CD4-positive, alpha-beta T cell treated with Interleukin-21 for 1 hour (primary cell): ENCODE data around the gene RNF141.

Experiments
- DNase-seq: peaks from one replicate; pipeline ENCODE4 v3.0.0-alpha.2; 2020

Gene RNF141

DNA sequence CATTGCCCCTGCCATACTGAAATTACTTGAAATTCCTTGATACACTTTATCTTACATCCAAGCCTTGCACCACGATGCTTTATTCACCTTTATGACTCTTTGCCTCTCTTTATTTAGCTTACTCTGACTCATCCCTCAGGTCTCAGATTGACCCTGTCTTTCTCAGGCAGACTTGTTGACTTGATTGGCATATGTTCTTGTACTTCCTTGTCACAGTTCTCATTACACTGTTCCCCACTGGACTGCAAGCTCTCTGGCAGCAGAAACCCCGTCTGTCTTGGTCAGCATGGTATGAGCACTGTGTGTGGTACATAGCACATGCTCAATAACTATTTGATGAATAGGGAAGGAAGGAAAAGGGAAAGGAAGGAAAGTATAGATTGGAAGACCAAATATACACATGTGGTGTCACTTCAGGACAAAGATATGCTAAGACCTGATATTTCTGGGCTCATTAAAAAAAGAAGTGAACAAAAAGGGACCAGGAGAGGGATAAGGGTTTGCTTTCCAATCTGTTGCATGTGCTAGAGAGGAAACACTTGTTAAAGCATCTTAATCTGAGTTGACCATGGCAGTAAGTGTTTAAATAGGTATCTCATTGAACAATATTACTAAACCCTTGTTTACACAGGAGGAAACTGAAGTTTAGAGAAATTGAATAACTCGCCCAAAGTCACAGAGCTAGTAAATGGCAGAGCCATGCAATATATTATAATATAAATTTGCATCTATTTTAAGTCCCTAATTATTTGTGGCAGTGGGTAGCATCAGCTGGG lies 20.2 kb upstream of the RNF141 start:
- no peak for DNase-seq

DNA sequence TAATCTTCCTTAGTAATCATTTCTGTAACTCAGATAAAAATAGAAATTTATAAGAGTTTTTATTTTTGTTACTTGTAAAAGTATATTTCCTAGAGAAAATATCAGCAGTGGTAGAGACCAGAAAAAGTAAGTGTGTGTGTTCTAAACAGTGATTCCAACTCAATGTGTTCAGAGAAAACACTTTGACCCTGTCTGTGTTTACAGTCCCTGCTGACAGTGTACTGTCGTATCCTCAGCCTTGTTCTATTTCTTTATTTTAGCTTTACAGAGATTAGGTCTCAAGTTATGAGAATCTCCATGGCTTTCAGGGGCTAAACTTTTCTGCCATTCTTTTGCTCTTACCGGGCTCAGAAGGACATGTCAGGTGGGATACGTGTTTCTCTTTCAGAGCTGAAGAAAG lies 17.3 kb upstream of the RNF141 start:
- no peak for DNase-seq

DNA sequence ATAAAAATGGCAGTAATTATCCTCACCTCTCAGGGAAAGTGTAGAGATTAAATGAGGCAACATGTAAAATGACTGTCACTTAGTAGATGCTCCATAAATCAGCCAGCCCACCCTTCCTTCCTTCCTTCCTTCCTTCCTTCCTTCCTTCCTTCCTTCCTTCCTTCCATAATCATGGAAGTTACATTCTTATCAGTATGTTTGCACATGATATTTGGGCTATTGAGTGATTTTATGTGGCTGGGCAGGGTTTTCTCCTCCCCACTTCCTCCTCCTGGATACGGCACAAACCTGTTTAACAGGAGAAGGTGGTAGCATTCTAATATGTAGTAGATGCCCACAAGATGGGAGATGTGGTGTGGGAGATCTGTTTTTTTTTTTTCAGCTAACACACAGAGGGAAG lies 15.6 kb upstream of the RNF141 start:
- DNase-seq: no peak

DNA sequence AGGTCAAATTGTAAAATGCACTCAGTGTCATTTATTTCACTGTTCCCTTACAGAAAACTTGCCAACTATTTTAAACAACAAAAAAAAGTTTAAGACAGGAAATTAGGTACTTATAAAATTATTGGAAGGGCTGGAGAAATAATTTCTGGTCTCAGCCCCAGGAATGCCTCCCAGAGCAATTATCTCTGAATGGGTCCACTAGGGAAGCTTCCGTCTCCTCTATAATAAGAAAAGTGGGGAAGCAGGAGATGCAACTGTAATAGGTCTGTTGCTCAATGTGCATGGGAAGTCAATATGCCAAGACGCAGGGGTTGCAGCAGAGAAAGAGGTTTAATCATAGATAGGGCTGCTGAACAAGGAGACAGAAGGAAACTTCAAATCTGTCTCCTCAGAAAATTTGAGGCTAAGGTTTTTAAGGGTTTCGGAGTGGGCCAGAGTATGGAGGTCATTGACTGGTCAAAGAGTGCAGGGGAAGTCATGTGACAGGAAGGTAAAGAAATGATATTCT lies 10.9 kb upstream of the RNF141 start:
- DNase-seq: no peak

DNA sequence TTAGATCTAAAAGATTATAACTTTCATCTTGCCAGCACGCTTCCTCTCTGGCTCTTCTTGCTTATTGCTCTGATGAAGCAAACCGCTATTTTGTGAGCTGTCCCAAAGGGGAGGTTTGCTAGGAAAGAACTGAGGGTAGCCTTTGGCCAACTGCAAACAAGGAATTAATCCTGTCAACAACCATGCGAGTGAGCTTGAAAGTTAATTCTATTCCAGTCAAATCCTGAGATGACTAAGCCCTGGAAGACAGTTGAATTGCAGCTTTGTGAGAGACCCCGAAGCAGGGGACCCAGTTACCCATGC lies 10.3 kb upstream of the RNF141 start:
- DNase-seq: no peak

DNA sequence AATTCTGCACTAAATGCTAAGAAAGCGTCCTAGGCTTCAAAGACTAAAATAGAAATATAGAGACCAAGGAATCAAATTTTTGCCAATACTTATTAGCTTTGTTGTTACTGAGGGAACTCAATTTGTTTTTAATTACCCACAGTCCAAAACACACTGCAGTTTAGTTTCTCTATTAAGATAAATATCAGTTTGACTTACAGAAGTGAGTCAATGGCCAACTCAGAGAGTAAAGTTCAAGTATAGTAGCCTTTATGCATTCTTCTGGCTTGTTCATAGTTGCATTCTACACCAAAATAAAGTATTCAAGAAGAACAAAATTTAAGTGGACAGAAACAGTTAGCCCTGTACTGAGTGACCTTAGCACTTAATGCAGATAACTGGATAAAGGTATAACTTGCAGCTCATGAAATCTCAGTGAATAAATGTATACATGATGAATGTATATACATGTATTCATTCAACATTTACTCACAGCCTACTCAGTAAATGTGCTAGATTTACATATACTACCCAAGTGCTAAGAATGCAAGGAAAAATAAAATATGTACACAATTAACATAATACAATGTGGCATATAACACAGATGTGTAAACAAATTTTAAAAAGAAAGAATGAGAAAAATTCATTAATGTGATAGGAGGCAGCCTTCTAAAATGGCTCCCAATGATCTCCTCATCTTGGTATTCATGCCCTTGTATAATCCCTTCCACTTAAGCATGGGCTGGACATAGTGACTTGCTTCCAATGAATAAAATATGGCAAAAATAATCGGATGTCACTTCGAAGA lies 9.7 kb upstream of the RNF141 start:
- no peak for DNase-seq

DNA sequence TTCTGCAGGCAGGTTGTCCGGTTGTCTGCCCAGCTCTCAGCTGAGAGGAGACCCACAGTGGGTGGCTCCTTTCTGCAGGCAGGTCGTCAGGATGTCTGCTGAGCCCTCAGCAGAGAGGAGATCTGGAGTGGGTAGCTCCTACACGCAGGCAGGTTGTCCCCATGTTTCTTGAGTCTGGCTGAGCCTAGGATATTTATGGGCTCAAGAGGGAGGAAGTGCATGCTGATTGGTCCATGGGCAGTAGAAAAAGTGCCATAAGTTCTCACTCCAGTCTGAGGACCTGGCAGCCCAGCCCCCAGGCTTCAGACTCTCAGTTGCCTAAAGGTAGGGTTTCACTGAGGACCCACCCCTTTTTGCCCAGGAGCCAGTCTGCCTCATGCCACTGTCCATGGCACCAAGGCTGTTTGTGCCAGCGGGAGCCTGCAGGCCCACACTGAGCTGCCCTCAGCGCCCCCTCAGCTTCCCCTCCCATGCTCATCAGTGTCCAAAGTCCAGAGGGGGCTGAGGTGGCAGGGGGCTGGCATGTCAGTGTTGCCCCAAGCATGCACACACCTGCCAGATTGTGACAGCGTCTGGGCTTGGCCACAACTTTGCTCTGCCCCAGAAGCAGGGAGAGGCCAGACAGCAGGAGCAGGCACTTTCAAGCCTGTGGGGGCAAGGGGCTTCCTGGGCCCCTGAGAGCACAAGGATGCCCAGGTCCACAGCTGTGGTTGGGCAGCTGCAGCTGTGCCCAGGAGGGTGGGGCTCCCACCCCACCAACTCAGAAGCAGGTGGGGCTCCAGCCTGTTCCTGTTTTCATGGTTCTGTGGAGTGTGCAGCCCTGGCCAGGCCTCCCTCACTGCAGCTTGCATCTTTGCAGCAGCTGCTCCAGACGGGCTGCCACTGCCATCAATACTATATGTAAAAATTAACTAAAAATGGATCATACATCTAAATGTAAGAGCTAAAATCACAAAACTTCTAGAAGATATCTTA lies 3.8 kb upstream of the RNF141 start:
- DNase-seq: no peak

DNA sequence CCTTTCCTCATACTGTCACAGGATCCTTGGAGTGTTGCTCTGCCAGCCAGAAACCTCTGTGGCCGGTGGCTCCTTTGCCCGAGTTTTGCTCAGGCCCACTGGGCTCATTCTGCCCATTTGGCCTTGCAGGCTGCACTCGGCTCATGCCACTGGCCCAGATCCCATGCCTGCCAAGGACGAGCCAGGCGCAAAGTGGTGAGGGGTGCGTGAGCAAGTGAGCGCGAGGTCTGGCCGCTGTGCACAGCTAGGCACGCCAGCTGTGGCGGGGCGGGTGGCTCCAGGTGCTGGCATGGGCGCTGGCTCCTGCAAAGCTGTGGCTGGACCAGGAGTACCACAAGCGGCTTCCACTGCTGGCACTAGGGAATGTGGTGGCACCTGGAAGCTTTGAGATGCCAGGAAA lies 2.8 kb upstream of the RNF141 start:
- DNase-seq: no peak

DNA sequence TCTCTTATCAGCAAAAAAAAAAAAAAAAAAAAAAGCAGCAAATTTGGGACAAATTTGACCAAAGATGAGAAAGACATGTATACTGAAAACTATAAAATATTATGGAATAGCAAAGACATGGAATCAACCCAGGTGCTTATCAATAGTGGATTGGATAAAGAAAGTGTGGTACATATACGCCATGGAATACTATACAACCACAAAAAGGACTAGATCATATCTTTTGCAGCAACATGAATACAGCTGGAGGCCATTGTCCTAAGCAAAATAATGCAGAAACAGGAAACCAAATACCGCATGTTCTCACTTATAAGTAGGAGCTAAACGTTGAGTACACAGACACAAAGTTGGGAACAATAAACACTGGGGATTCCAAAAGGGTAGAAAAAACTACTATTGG lies 1.8 kb upstream of the RNF141 start:
- DNase-seq: no peak

DNA sequence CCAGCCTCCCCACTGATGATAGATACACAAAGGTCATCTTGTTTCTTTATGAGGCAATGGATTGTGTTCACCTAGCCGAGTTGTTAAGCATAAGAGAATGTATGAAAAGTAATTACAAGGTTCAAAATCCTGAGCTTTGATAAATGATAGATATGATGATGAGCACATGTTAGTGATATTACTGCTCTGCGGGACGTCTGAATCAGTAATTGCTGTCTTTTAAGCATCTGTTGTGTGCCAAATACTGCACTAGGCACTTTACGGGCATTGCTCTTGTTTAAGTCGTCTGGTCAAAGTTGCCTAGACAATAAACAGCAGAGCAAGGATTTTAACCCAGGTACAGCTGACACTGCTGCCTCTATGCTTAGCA lies 559 bp upstream of the RNF141 start:
- DNase-seq: no peak

DNA sequence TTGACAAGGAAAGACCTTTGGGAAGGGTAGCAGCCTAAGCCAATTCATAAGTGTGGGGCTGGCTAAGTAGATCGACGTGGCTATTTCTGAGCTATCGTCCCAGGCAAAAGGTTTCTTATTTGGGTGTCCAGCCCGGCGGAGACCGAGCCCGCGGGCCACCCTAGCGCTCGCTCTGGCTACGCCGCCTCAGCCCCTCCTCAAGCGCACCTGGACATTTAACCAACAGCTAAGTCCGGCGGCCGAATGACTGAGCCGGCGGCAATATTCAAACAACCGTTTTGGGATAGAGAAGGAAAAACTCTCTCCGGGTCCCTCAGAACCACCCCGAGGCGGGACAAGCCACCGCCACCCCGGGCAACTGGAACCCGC lies 457 bp downstream of the RNF141 start:
- DNase-seq: no peak

DNA sequence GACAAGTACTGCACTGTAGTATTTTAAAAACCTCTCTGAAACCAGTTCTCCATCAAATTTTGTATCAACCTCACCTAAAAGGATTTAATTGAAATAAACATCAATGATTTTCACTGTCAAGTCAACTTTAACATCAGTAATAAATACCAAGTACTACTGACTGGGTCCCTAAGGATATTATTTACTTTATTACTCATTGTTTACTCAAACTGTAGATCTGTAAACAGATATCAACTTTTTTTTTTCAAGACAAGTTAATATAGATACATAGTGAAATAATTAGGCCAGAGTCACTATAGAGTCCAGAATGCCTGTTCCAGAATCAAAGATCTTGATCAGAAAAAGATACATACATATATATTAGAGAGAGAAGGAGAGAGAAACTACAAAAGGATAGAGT lies 1.6 kb downstream of the RNF141 start:
- no peak for DNase-seq

DNA sequence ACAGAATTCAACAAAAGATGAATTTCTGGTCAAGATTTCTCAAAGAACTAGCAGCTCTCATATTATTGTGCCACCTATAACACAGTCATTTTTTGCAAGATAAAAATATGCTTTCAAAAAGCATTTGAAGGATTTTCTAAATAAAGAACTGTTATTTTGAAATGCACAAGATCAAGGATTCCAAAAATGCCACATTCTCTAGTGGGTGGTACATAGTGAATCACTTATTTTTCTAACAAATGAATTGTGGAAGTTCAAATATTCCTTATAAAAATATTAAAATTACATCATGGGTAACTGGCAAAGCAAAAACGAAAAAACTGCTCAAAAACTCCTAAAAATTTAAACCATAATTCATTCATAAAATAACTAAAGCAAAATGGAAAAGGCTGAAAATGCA lies 2.1 kb downstream of the RNF141 start:
- DNase-seq: no peak

DNA sequence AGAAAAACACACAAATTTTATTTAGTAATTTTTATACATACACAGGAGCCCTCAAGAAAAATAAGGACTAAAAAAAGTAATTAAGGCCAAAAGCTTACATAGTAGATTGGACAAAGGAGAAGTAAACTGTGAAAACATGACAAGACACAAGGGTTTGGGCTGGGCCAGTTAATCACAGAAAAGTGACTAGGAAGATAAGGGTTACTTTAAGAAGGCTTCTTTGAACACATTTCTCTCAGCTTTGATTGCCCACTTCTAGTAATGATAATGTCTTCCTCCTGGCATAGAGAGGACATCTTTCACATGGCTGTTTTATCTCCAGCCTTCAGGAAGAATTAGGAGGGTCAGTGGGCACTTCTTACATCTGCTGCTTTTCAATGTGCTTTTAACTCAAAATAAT lies 3.4 kb downstream of the RNF141 start:
- no peak for DNase-seq

DNA sequence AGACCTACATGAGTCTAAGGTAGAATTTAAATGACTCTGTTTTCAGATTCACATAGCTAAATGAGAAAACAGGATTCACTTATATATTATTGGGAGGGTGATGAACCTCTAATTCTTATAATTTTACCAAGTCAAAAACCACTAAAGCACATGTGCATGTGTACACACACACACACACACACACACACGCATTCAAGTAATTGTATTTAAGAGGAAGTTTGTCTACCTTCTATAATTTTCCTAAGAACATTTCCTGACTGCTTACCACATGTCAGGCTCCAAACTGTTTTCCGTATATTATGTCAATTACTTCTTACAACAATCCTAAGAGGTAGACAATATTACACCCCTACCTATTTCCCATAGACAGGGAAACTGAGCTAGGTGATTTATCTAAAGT lies 6.7 kb downstream of the RNF141 start:
- no peak for DNase-seq

DNA sequence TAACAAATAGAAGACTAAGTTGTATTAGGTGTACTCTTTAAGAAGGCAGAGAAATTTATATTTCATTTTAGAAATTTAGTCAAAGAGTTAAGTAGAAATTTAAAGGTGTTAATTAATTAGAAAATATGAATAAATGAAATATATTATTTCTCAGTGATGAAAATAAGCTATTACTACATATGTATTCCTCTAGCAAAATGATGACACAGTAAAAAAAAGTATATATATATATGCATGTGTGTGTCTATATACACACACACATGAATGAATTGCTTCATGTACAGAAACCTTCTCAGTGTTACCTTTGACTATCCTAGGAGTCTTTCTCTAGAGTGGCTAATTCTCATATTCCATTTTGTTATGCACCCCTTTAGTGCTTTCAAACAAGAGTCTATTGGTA lies 7.7 kb downstream of the RNF141 start:
- DNase-seq: no peak

DNA sequence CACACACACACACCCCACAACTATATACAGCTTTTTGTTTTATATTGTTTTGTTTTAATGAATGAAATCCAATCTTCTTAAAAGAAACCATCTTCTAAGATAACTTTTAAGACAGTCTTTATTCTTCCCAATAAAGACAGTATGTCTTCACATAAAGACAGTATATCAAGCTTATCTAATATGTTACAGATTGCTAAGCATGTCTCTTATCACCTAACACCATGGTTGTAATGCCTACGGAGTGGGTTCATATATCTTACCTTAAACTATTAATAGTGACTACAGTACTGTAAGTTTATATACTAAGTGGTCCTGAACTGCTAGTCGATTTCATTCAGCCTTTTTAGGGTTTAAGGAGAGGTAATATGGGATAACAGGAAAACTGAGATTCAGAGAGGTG lies 8.5 kb downstream of the RNF141 start:
- no peak for DNase-seq

DNA sequence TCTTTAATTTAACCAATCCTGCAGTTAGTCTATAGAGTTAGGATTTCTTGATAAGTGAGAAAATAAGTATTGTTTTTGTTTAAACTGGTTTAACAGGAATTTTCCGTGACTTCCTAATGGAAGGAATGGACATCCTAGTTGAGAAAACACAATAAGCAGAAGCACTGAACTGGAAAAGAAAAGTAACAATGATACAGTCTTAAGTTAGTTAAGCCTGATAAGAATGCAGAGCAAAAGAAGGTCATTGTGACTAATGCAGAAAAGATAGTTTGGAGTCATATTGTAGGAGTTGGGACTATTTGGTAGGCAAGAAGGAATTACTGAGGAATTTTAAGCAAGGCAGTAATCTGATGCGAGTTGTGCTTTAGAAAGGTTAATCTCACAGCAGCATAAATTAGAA lies 11.7 kb downstream of the RNF141 start:
- no peak for DNase-seq

DNA sequence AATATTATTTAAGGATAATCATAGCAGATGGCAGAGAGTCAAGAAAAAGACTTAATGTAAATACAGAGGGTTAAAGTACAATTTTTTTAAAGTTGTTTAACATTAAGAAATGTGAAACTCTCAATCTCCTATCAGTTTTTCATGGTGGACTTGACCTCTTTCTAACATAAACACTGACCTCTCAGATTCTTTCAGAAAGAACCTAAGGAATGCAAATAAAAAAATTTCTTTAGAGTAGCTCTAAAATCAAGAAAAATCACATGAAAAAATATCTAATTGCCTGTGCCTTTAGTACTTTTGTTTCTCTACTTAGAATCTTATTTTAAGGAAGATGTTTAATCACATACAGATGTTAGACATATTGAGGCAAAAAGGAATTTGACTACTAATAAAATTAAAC lies 12.9 kb downstream of the RNF141 start:
- DNase-seq: no peak

DNA sequence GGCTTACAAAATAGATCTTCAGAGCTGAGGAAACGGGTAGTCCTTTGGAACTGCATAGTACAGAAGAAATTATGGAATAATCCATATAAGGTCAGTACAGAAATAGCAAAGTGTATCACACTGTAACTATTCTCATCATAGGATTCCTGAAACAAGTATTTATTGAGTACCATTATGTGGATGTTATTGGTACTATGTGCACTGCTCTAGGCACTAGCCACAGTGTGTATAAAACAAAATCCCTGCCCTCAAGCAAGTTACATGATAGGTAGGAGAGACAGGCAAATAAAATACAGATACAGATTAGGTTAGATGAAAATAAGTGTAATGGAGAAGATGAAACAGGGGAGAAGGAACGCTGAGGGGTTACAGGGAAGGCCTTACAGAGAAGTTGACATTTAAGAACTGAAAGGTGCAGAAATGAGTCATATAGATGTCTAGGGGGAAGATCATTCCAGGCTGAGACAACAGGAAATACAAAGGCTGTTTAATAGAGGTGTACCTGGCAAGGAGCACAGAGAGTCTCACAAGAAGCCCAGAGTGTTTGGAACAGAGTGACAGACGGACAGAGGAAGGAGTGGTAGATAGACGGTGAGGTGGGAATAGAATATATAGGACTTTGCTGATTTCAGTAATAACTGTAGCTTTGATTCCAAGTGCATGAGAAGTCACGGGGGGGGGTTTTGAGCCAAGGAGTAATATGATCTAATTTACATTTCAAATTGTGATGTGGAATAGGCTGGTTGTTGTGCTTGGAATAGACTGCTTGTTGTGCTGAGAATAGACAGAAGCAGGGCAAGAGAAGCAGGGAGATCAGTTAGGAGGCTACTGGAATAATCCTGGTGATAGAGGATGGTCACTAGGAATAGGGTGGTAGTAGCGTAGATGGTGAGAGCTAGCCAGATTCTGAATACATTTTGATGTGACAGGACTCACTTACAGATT lies 13.7 kb downstream of the RNF141 start:
- DNase-seq: no peak

DNA sequence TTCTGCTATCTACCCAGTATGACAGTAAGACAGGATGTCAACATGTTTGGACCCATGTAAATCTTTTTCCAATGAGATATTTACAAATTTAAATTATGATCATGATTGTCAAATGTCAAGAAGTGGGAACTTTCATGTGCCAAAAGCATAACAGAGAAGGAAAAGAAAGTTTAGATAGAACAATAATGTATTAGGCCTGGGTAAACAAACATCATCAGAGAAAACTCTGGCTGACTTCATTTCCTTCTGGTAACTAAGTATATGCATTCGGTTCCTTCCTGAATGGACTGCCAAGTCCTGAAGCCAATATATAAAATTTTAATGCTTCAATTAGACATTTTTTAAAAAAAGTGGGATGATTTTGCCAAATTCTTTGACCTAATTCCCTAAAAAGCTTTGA lies 16.5 kb downstream of the RNF141 start:
- DNase-seq: no peak

DNA sequence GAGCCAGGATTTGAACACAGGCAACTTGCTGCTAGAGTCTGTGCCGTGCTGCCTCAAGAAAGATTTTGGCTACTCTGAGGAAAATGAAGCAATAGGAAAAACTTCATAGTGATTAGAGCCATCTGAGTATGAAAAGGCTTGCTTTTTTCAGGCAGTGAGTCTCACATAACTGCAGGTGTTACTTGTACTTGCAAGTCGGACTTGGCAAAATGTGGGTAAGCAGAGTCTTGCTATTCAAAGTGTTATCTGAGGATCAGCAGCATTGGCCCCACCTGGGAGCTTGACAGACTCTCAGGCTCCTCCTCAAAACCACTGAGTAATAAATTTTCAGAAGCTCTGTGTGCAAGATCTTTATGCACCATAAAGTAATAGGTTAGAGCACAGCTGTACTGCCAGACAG lies 18.1 kb downstream of the RNF141 start:
- DNase-seq: no peak
